Measurements from ENCODE around the gene TXLNB.
A peak's percentile ranks its signal among the peaks of the same experiment; 100 is the strongest.

The TXLNB gene

GRCh38 chr6:139291813-139292619 is at the start of gene TXLNB:
TXLNB (minus strand) TSS chr6:139291998; CDS start chr6:139288899, 3,099 bp downstream.
- peak; percentile 92 for DNase-seq (ENCODE audit: low spot score)

GRCh38 chr6:139341060-139341459 is 49.3 kb upstream of the TXLNB start:
- DNase-seq (ENCODE audit: low spot score): no peak

GRCh38 chr6:139338795-139339194 is 47.0 kb upstream of the TXLNB start:
- DNase-seq (ENCODE audit: low spot score): no peak

GRCh38 chr6:139337830-139338229 is 46.0 kb upstream of the TXLNB start:
- DNase-seq (ENCODE audit: low spot score): no peak

GRCh38 chr6:139337001-139337400 is 45.2 kb upstream of the TXLNB start:
- no peak for DNase-seq (ENCODE audit: low spot score)

GRCh38 chr6:139336488-139336887 is 44.7 kb upstream of the TXLNB start:
- DNase-seq (ENCODE audit: low spot score): no peak

GRCh38 chr6:139335447-139336210 is 43.8 kb upstream of the TXLNB start:
- DNase-seq (ENCODE audit: low spot score): no peak

- no peak for DNase-seq (ENCODE audit: low spot score)
These were observed 43.1 kb upstream of the TXLNB start for GRCh38 chr6:139334806-139335446.

GRCh38 chr6:139330826-139331500 is 39.2 kb upstream of the TXLNB start:
- DNase-seq (ENCODE audit: low spot score): no peak

- no peak for DNase-seq (ENCODE audit: low spot score)
These were observed 38.5 kb upstream of the TXLNB start for GRCh38 chr6:139330306-139330705.

GRCh38 chr6:139329224-139329623 is 37.4 kb upstream of the TXLNB start:
- DNase-seq (ENCODE audit: low spot score): no peak

- DNase-seq (ENCODE audit: low spot score): no peak
These were observed 35.2 kb upstream of the TXLNB start for GRCh38 chr6:139327038-139327437.

- DNase-seq (ENCODE audit: low spot score): no peak
These were observed 33.9 kb upstream of the TXLNB start for GRCh38 chr6:139325686-139326085.

- DNase-seq (ENCODE audit: low spot score): no peak
These were observed 33.3 kb upstream of the TXLNB start for GRCh38 chr6:139325125-139325524.

- DNase-seq (ENCODE audit: low spot score): no peak
These were observed 32.4 kb upstream of the TXLNB start for GRCh38 chr6:139324301-139324555.

- peak; percentile 87 for DNase-seq (ENCODE audit: low spot score)
These were observed 31.9 kb upstream of the TXLNB start for GRCh38 chr6:139323511-139324300.

- no peak for DNase-seq (ENCODE audit: low spot score)
These were observed 28.3 kb upstream of the TXLNB start for GRCh38 chr6:139320081-139320480.

GRCh38 chr6:139316622-139317317 is 25.0 kb upstream of the TXLNB start:
- no peak for DNase-seq (ENCODE audit: low spot score)

GRCh38 chr6:139313784-139314545 is 22.2 kb upstream of the TXLNB start:
- no peak for DNase-seq (ENCODE audit: low spot score)

GRCh38 chr6:139313229-139313628 is 21.4 kb upstream of the TXLNB start:
- no peak for DNase-seq (ENCODE audit: low spot score)
